HL-60 (cell line): Measurements from ENCODE around the gene PTGDS.

Source experiments
- DNase-seq, 2 experiments: peaks; one replicate each; pipeline ENCODE4 v3.0.0-alpha.2; 2010 to 2020; ENCODE audit warnings: low read depth in 1 of 2, low spot score in 1 of 2
- H3K27ac ChIP-seq: fragments of 250-450 bp; sonication (Bioruptor Pico); replicated peaks from 2 replicates; pipeline ENCODE4 v1.5.1; 2020; ENCODE audit warnings: mild to moderate bottlenecking, moderate library complexity
- H3K27me3 ChIP-seq: fragments of 250-450 bp; sonication (Bioruptor Pico); 2 replicates; pipeline ENCODE4 v1.5.1; 2021; ENCODE audit warnings: mild to moderate bottlenecking, moderate library complexity; ENCODE audit not compliant: insufficient read depth, poor library complexity, severe bottlenecking
- H3K4me3 ChIP-seq: replicated peaks from 2 replicates; pipeline ENCODE4 v1.5.1; 2011; ENCODE audit warnings: mild to moderate bottlenecking, control low read depth, low read length; ENCODE audit not compliant: insufficient read depth
- GABPA ChIP-seq: IDR thresholded peaks from 2 replicates; pipeline ENCODE4 v1.6.1; 2012; ENCODE audit warnings: low read depth
- POLR2AphosphoS5 ChIP-seq: IDR thresholded peaks from 2 replicates; pipeline ENCODE4 v1.6.1; 2012; ENCODE audit warnings: low read depth
- SPI1 ChIP-seq: IDR thresholded peaks from 2 replicates; pipeline ENCODE4 v1.6.1; 2012; ENCODE audit warnings: low read depth, mild to moderate bottlenecking, borderline replicate concordance
- TF ChIP-seq, protein P1 (sequence below): IDR thresholded peaks from 2 replicates; pipeline ENCODE4 v1.6.1; 2012; ENCODE audit warnings: low read depth; ENCODE audit not compliant: insufficient replicate concordance
- TF ChIP-seq, protein P2 (sequence below): IDR thresholded peaks from one replicate; pipeline ENCODE4 v1.5.1; 2011; ENCODE audit warnings: low read length, control low read depth, inconsistent platforms; ENCODE audit not compliant: insufficient read depth

Gene PTGDS

DNA sequence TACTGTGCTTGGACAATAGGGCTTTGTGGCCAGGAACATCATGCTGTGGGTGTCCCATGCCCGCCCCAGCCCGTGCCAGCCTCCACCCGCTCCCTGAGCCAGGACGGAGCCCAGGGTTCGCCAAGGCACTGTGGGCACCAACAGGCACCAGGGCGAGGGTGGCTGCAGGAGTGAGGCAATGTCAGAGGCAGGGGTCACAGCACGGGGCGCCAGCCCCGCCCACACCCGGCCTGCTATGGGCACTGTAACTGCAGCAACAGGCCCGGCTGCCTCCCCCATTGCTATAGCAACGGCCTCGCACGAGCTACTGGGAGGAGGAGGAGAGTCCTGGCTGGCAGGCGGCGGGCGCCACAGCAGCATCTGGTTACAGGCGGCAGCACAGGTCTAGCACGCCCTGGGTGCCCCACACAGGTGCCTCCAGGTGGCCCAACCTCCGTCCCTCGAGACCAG lies 48.2 kb downstream of the PTGDS start:
- DNase-seq, result no peak
- Histone ChIP-seq H3K4me3 (no peak overlapping the region), H3K27ac (no peak overlapping the region), H3K27me3 (no peaks in the 10 kb centered on the region)
- TF ChIP-seq, protein P1, sequence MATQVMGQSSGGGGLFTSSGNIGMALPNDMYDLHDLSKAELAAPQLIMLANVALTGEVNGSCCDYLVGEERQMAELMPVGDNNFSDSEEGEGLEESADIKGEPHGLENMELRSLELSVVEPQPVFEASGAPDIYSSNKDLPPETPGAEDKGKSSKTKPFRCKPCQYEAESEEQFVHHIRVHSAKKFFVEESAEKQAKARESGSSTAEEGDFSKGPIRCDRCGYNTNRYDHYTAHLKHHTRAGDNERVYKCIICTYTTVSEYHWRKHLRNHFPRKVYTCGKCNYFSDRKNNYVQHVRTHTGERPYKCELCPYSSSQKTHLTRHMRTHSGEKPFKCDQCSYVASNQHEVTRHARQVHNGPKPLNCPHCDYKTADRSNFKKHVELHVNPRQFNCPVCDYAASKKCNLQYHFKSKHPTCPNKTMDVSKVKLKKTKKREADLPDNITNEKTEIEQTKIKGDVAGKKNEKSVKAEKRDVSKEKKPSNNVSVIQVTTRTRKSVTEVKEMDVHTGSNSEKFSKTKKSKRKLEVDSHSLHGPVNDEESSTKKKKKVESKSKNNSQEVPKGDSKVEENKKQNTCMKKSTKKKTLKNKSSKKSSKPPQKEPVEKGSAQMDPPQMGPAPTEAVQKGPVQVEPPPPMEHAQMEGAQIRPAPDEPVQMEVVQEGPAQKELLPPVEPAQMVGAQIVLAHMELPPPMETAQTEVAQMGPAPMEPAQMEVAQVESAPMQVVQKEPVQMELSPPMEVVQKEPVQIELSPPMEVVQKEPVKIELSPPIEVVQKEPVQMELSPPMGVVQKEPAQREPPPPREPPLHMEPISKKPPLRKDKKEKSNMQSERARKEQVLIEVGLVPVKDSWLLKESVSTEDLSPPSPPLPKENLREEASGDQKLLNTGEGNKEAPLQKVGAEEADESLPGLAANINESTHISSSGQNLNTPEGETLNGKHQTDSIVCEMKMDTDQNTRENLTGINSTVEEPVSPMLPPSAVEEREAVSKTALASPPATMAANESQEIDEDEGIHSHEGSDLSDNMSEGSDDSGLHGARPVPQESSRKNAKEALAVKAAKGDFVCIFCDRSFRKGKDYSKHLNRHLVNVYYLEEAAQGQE, result no peak
- TF ChIP-seq SPI1, result no peak
- no peak for TF ChIP-seq GABPA
- TF ChIP-seq, protein P2, sequence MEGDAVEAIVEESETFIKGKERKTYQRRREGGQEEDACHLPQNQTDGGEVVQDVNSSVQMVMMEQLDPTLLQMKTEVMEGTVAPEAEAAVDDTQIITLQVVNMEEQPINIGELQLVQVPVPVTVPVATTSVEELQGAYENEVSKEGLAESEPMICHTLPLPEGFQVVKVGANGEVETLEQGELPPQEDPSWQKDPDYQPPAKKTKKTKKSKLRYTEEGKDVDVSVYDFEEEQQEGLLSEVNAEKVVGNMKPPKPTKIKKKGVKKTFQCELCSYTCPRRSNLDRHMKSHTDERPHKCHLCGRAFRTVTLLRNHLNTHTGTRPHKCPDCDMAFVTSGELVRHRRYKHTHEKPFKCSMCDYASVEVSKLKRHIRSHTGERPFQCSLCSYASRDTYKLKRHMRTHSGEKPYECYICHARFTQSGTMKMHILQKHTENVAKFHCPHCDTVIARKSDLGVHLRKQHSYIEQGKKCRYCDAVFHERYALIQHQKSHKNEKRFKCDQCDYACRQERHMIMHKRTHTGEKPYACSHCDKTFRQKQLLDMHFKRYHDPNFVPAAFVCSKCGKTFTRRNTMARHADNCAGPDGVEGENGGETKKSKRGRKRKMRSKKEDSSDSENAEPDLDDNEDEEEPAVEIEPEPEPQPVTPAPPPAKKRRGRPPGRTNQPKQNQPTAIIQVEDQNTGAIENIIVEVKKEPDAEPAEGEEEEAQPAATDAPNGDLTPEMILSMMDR, result no peak
- TF ChIP-seq POLR2AphosphoS5, result no peak

DNA sequence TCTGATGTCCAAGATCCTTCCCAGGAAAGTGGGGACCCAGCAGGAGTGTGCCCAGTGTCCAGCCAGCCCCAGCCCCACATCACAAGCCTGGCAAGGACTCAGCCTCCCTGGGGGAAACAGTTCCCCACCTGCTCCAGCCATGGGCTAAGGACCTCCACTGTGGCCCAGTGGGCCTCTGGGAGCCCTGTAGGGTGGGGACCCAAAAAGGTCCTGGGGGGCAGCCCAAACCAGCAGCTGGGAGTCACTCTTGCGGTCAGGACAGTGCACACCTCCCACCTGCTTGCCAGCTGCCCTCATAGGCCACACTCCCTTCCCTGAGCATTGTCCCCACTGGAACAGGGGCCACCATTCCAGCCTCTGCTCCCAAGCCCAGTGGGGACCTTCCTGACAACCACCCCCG lies 49.1 kb downstream of the PTGDS start:
- no peaks in the 10 kb centered on the region for H3K27me3 ChIP-seq
- no peak overlapping the region for H3K27ac ChIP-seq
- TF ChIP-seq SPI1, result no peak
- TF ChIP-seq GABPA, result no peak
- no peak for TF ChIP-seq POLR2AphosphoS5
- TF ChIP-seq, protein P1, result no peak
- TF ChIP-seq, protein P2, result no peak
- no peak overlapping the region for H3K4me3 ChIP-seq
- DNase-seq, result no peak

DNA sequence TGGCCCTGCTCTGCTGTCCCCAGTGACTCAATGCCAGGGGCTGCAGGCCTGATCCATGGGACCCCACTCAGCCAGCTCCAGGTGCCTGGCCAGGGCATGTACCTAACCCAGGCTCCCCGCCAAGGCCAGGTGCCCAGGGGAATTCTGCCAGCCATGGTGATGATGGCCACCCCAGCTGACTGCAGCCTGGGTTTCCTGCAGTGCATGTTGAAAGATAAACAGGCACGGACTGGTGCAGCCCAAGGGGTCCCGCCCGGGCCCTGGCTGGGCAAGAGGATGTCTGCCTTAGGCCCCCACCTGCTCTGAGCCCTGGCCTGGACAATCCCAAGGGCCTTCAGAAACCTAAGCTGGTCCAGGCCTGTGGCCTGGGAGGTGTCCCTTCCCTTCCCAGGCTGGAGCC lies 49.5 kb downstream of the PTGDS start:
- H3K27ac ChIP-seq, result no peak overlapping the region
- no peak overlapping the region for H3K4me3 ChIP-seq

More for the DNA sequence above, 49.5 kb downstream of the PTGDS start:
- no peak for DNase-seq
- H3K27me3 ChIP-seq, result no peaks in the 10 kb centered on the region
- no peak for TF ChIP-seq POLR2AphosphoS5
- TF ChIP-seq GABPA, result no peak
- TF ChIP-seq, protein P1, result no peak
- TF ChIP-seq SPI1, result no peak
- TF ChIP-seq, protein P2, result no peak
